ENCODE results near the gene KRTAP10-11. TPM values are rescaled to one million over a fixed set of nuclear protein-coding genes. Genes with fewer than 3 reads are reported as not detected.

Gene KRTAP10-11
- total and polyA plus RNA-seq, 2 of the 8 experiments (the other 6 are each of a cell fraction or from before 2014, with no cell fraction given), result not detected

DNA sequence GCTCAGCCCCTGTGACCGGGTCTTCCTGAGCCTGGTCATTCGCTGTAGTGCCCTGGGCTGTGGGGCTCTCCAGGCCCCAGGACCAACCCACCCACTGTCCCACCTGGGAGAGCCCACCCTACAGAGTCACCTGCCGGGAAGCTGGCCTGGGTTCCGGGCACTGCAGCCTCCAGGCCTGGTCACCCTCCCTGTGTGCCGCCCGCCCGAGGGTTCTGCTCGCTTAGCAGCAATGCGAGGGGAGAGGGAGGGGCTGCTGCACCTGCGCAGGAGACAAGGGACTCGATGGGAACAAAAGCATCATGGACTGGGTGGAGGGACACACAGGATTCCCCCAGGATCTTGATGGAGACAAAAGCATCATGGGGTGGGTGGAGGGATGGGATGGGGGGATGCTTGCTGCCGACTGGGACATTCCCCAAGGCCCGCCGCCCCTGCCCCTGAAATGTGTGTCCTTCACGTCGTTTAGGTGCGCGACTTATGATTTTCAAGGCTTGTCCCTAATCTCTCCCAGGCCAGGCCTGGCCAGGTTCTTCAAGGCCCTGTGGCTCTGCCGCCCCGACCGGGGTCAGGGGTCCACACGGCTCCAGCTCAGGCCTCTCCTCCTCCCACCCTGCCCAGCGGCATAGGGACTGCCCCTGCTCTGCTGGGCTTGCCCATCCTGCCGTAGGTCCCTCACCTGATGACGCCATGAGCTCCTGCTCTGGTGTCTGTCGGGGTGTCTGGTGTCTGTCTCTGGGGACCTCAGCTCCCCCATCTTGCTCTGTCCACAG lies 32.6 kb upstream of the KRTAP10-11 start (continued):
- TF ChIP-seq ASH2L (IDR thresholded peaks at IDR 0.05; ENCODE audit: low read length) (no peak), KDM1A (IDR thresholded peaks at IDR 0.05; ENCODE audit: borderline replicate concordance, low read length) (no peak), EP300 (IDR thresholded peaks at IDR 0.05; ENCODE audit: borderline replicate concordance in 1 of 2, low read depth in 2 of 2, low read length in 2 of 2) (no peak), GABPA (IDR thresholded peaks at IDR 0.05; ENCODE audit: borderline replicate concordance, insufficient read depth, low read length) (no peak)
